ENCODE results near the gene ERC1.
"Not testable (repeated sequence)": the region's sequence is repeated elsewhere in the genome, so short reads cannot be mapped to it uniquely, and the experiment has no call there.

ERC1 gene

DNA sequence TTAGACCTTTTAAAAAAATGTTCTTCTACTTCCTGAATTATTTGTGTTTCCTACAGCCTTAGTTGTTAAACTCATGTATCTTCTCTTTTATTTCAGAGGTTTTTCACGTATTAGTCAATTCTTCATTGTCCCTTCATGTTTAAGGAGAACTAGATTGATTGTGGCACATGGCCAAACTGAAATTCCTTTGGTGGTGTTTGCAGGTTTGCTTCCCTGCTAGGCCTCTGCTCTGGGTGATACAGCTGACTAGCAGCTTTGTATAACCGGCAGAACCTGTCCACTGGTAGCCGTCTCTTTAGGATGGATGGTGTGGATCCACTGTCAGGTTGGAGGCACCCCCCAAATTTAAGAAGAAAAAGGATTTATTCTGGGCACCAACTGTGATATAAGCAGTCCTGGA is 341.3 kb downstream of the ERC1 start:
- DNase-seq = no peak

DNA sequence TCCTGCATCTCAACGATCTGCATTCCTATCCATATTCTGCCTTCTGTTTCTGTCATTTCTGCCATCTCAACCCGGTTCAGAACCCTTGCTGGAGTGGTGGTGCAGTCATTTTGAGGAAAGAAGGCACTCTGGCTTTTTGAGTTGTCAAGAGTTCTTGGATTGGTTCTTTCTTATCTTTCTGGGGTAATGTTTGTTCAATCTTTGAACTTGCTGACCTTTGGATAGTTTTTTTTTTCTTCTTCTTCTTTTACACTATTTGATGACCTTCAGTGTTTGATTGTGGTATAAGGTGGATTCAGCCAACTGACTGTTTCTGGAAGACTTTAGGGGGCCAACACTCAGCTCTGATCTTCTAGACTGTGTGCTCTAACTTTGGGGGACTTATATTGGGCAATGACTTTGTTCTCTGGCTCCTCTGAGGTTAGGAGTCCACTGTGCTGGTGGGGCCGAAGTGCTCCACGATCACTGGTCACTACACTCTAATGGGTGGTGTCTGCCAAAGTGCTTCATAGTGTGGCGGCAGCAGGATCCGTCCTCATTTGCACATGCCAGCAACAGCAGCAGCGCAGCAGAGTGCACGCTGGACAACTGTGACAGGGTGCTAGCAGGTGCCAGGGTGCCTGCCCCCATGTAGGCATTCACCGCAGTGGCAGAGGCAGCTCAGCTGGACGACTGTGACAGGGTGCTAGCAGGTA is 347.6 kb downstream of the ERC1 start:
- DNase-seq = no peak

DNA sequence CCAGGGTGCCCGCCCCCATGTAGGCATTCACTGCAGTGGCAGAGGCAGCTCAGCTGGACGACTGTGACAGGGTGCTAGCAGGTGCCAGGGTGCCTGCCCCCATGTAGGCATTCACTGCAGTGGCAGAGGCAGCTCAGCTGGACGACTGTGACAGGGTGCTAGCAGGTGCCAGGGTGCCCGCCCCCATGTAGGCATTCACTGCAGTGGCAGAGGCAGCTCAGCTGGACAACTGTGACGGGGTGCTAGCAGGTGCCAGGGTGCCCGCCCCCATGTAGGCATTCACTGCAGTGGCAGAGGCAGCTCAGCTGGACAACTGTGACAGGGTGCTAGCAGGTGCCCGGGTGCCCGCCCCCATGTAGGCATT is 348.1 kb downstream of the ERC1 start:
- DNase-seq = not testable (repeated sequence)

DNA sequence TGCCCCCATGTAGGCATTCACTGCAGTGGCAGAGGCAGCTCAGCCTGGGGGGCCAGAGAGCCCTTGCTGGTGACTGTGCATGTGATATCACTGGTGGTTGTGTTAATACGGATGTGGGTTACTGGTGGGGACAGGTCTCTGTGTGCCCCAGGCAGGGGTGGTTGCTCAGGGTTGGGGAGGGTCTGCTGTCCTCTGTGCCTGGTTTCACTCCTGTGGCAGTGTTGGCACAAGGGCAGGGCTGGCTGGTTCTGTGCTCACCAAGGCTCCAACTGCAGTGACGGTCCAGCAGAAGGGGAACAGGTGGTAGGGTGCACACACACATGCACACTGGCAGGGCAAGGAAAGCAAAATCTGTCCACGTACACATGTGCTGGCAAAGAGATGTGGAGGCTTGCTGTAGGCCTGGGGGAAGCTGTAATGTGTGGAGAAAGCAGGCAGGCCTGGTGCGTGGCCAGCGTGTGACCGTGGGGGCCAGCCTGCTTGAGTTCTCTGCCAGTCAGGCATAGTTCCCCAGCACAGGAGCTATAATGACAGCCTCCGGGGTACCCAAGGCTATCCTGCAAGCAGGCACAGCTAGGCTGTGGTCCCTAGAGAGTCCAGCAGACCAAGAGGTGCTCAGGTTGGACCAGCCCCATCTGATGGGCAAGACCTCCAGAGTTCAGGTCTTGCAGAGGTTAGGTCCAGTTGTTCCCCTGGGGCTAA is 348.7 kb downstream of the ERC1 start:
- DNase-seq = no peak

- DNase-seq = not testable (repeated sequence)
These were observed 350.2 kb downstream of the ERC1 start for GRCh38 chr12:1341270-1341669.

DNA sequence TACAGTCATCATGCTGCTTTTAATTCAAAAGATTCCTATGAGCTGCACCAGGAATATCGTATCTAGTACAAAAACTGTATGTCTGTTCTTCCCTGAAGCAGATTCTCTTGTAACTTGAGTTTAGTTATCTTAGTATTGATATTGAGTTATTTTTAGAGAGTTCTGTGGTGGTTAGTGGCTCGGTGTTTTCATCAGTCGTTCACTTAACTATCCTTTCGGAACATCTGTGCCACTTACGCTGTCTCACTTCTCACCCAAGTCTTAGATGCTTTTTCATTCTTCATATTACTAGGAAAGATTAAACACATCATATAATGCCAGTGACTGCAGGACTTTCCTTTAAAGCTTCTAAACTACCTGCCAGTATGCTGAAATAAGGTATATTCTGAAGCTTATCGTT is 352.4 kb downstream of the ERC1 start:
- DNase-seq = no peak

- no peak for DNase-seq
These were observed 353.2 kb downstream of the ERC1 start for GRCh38 chr12:1344245-1344644.

DNA sequence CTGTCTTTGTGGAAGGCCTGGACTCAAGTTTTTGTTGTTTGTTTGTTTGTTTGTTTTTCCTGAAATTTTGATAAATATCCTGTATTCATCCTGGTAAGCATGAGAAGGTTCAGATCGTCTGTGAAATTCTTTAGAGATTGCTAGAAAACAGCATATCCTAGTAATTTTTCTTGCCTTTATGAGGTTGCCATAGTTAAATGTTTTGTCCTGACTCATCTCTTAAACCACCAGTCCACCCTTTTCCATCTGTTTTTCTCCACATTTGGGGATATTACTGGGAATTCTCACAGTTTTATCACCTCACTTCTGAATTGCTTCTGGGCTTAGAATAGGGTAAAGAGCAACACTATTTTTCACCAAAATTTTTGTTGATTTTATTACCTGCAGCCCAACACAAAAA is 355.1 kb downstream of the ERC1 start:
- no peak for DNase-seq

DNA sequence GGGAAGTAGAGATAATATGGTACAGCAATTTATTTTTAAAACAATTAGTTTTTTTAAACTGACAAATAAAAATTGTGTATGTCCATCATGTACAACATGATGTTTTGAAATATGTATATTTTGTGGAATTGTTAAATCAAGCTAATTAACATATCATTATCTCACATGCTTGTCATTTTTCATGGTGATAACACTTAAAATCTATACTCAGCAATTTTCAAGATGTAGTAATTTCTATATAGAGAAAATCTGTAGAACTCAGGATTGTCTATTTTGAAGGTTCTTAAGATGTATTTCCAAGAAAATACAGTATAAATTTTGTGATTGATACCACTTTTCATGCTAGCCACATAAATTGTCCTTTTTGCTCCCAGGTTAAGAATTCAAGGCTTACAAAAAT is 356.3 kb downstream of the ERC1 start:
- DNase-seq = peak; percentile 2

DNA sequence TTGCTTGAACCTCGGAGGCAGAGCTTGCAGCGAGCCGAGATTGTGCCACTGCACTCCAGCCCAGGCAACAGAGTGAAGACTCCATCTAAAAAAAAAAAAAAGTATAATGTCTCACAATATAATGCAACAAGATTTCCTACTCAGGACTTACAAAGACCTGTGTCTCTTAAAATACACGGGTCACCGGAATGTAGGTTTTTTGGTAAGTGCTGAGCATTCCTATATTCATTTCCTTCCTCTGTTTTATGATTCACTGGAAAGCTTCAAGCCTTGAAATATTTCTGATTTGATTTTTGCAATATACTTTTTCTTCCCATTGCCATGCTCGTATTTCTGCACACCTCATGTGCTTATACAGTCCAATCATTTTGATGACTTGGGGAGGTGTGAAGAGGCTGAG is 357.6 kb downstream of the ERC1 start:
- no peak for DNase-seq

GRCh38 chr12:1350055-1350933 is 359.3 kb downstream of the ERC1 start:
- no peak for DNase-seq

GRCh38 chr12:1350934-1351240 is 359.9 kb downstream of the ERC1 start:
- no peak for DNase-seq

DNA sequence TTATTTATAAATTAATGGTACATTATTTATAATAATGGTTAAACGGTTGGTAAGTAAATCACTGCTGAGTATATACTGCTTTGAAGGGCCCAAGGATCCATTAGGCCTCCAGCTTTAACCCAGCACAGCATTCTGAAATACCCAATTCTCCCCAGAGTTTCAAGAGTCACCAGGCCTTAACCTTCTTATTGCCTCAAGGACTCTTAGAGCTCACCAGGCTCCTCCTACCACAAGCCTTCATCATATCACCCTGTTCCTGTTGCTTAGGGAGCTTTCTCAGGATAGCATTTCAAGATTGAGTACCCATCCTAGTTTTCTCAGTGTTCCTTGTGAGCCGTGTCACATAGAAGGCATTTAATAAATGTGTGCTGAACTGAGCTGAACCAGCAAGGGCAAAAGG is 360.9 kb downstream of the ERC1 start:
- DNase-seq = no peak

DNA sequence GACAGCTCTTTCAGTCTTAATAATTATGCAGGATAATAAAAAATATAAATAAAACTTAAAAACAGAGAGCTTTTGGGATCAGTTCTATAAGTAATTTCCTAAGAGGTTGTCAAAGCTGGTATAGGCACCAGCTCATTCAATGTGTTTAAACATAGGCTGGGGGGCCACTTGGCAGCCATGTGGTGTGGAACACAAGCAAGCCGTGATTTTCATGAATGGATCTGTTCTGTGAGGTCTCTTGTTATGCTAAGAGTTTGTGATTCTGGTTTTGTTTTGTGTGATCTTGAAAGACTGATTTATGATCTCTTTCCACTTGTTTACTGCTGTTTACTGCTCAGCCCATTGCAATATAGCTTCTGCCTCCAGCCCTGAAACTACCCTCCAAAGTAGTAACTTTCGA is 362.4 kb downstream of the ERC1 start:
- no peak for DNase-seq

- no peak for DNase-seq
These were observed 364.4 kb downstream of the ERC1 start for GRCh38 chr12:1355396-1355795.

- DNase-seq = not testable (repeated sequence)
These were observed 364.8 kb downstream of the ERC1 start for GRCh38 chr12:1355871-1356270.

DNA sequence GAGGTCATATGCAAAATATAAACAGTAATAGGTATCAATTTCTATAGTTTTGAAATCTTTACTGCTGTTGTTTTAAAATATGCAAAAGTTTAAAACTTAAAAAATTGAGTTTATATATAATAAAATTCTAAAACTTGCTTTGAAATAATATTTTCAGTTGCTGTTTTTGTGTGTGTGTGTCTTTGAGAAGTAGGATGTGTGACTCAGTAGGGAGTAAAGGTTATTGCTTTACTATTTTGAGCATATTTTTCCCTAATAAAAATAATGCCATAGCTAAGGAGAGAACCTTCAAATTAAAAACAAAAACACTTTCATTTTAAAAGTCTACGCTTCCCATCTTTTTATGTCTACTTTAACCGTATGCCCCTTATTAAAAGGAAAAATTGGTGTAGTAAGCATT is 365.3 kb downstream of the ERC1 start:
- DNase-seq = no peak

DNA sequence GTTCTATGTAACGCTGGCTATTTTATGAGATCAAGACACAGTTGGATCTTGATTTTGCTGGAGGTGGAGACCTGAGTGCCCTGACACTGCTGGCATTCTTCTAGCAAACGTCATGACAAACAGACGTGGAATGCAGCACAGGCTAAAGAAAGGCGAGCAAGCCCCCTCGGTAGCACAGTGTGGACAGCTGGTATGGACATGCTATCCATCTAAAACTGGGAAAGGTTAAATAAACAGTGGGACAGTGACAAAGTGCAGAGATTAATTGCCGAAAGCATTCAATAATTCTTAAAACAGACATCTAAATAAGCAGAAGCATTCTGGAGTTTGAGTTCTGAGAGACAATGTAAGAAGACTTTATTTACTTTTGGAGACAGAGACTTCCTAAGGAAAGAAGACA is 366.1 kb downstream of the ERC1 start:
- no peak for DNase-seq

GRCh38 chr12:1357711-1358110 is 366.7 kb downstream of the ERC1 start:
- DNase-seq = no peak

GRCh38 chr12:1360441-1361210 is 369.6 kb downstream of the ERC1 start:
- DNase-seq = no peak

GRCh38 chr12:1362143-1362662 is 371.2 kb downstream of the ERC1 start:
- no peak for DNase-seq

DNA sequence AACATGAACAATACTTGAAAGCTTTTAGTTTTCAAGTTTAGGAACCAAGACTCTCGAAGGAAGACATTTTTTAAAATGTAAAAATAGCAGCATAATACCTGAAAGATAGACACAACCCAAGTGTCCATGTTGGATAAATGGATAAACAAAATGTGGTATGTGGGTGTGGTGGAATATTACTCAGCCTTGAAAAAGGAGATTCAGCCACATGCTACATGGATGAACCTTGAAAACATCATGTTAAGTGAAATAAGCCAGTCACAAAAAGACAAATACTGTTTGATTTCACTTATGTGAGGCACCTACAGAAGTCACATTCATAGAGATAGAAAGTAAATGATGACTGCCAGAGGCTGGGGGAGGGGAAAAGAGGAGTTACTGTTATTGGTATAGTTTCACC is 374.7 kb downstream of the ERC1 start:
- no peak for DNase-seq

All from MV-4-11 (cell line).